ENCODE measurements around the gene SOX1. TPM values are rescaled to one million over a fixed set of nuclear protein-coding genes. Genes with fewer than 3 reads are reported as not detected.

The SOX1 gene
- total and polyA plus RNA-seq, 12 donors, result not detected

- WGBS, 2 donors, result 2% methylated on average over 74 to 77 of the region's 77 CpGs
- no peaks in the 10 kb centered on the region for H3K9me3 ChIP-seq
- H3K4me3 ChIP-seq, result peak overlapping the region in 6 of 10 donors; percentile 7 to 39 (median 18)
- no peak for ATAC-seq
- H3K27me3 ChIP-seq, result peaks cover 73 to 100% (median 100%) of the 10 kb centered on the region in 7 donors
- H3K36me3 ChIP-seq, result no peaks in the 10 kb centered on the region
- intact Hi-C loops (cut with DNase I), result no loop called here
- peaks cover 0 to 23% (median 16%) of the 10 kb centered on the region in 9 donors for H3K4me1 ChIP-seq
- no peak overlapping the region for H3K27ac ChIP-seq
- no peak for DNase-seq
- no peak for TF ChIP-seq CTCF (IDR thresholded peaks at IDR 0.05)
Observed at GRCh38 chr13:112073245-112074138, 6.5 kb downstream of the SOX1 start.

- no peak for ATAC-seq
Observed at GRCh38 chr13:112074139-112074865, 7.4 kb downstream of the SOX1 start.

GRCh38 chr13:112077729-112078128 lies 10.8 kb downstream of the SOX1 start:
- Histone ChIP-seq H3K27ac (no peak overlapping the region), H3K9me3 (peaks cover 0 to 5% (median 0%) of the 10 kb centered on the region in 11 donors), H3K36me3 (no peaks in the 10 kb centered on the region), H3K4me3 (no peak overlapping the region), H3K4me1 (peaks cover 0 to 18% (median 10%) of the 10 kb centered on the region in 9 donors), H3K27me3 (peaks cover 32 to 99% (median 92%) of the 10 kb centered on the region in 7 donors)
- 20 to 27% methylated on average over 3 of the region's 3 CpGs for WGBS, 2 donors
- no peak for TF ChIP-seq CTCF (IDR thresholded peaks at IDR 0.05)
- intact Hi-C loops (cut with DNase I), result no loop called here
- no peak for DNase-seq
- no peak for ATAC-seq

More at GRCh38 chr13:112074139-112074865, 7.4 kb downstream of the SOX1 start:
- intact Hi-C loops (cut with DNase I), result no loop called here
- peaks cover 65 to 100% (median 100%) of the 10 kb centered on the region in 7 donors for H3K27me3 ChIP-seq
- no peak overlapping the region for H3K27ac ChIP-seq
- peaks cover 0 to 21% (median 13%) of the 10 kb centered on the region in 9 donors for H3K4me1 ChIP-seq
- TF ChIP-seq CTCF (IDR thresholded peaks at IDR 0.05), result no peak
- no peak for DNase-seq
- H3K9me3 ChIP-seq, result no peaks in the 10 kb centered on the region
- H3K4me3 ChIP-seq, result no peak overlapping the region
- 5 to 8% methylated on average over 17 of the region's 17 CpGs for WGBS, 2 donors
- H3K36me3 ChIP-seq, result no peaks in the 10 kb centered on the region

- no peak for DNase-seq
- Histone ChIP-seq H3K4me3 (no peak overlapping the region), H3K27ac (no peak overlapping the region), H3K27me3 (peaks cover 27 to 99% (median 87%) of the 10 kb centered on the region in 7 donors), H3K4me1 (peaks cover 0 to 13% (median 6%) of the 10 kb centered on the region in 9 donors), H3K36me3 (no peaks in the 10 kb centered on the region), H3K9me3 (peaks cover 0 to 9% (median 0%) of the 10 kb centered on the region in 11 donors)
- no peak for TF ChIP-seq CTCF (IDR thresholded peaks at IDR 0.05)
- 9 to 14% methylated on average over 16 of the region's 16 CpGs for WGBS, 2 donors
- intact Hi-C loops (cut with DNase I), result no loop called here
- no peak for ATAC-seq
Observed at GRCh38 chr13:112078216-112078615, 11.3 kb downstream of the SOX1 start.
